ENCODE measurements around the gene ITPR3. TPM values are rescaled to one million over a fixed set of nuclear protein-coding genes. Genes with fewer than 3 reads are reported as not detected.

Gene ITPR3
- total and polyA plus RNA-seq, 10 donors: 9.9 to 95.6 (median 62.1) TPM

DNA sequence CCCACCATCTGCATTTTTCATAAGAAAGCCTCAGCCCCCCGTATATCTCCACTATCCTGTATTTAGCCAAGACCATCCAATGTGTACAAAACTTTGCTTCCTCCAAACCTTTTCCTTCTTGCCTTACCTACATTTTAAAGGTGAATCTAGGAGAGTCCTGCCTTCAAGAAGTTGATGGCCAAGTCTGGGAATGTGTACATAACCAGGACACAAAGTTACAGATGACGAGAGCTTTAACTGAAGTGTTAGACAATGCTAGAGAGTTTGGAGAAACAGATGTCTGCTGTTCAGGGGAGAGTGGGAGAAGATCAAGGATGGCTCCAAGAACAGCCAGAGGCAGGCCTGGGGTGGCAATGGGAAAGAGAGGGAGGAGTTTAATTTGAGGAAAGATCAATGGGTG, 92.7 kb downstream of the ITPR3 start:
- H3K4me3 ChIP-seq: no peak overlapping the region
- H3K27me3 ChIP-seq (replicated peaks in 1 of 7): no peaks in the 10 kb centered on the region
- no peak for DNase-seq
- intact Hi-C loops (cut with DNase I; ENCODE audit: low total_unique reads): no loop called here
- TF ChIP-seq POLR2A (IDR thresholded peaks at IDR 0.05) (no peak), POLR2AphosphoS5 (IDR thresholded peaks at IDR 0.05) (no peak), CTCF (IDR thresholded peaks at IDR 0.05 in 8 of 11, conservative IDR thresholded peaks at IDR 0.05 in 3 of 11) (no peak)
- H3K27ac ChIP-seq: no peak overlapping the region
- WGBS, 5 donors: 71 to 95% (median 89%) methylated on average over 2 of the region's 2 CpGs
- peaks cover 0 to 15% (median under 1%) of the 10 kb centered on the region in 6 donors for H3K36me3 ChIP-seq
- H3K4me1 ChIP-seq: peaks cover 10 to 43% (median 24%) of the 10 kb centered on the region in 6 donors
- H3K9me3 ChIP-seq: no peaks in the 10 kb centered on the region

DNA sequence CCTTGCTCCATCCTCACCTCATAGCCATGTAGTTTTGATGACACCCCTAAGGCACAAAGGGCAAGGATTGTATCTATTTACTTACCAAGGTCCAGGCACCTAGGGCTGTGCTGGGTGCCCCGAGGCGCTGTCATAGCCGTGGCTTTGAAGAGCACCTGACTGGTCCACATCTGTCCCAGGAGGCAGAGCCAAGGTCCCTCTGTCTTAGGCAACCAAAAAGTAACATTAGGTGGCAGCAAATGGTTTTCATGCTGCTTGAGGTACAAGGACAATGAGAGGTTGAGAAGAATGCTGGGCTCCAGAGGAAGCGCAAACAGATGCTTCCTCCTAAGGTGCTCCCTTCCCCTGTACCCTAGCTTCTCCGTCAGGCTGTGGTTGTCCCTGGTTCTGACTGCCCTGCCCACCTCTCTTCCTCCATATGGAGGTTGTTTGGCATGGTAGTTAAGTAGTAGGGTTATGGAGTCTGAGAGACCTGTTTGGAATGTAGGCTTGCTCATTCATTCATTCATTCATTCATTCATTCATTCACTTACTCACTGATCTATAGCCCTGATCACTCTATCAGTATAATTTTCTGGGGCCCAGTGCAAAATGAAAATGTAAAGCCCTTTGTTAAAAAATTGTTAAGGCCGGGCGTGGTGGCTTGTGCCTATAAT, 93.4 kb downstream of the ITPR3 start:
- DNase-seq: peak; percentile 37
- WGBS, 5 donors: 48 to 84% (median 66%) methylated on average over 7 of the region's 7 CpGs
- Histone ChIP-seq H3K27me3 (replicated peaks in 1 of 7) (no peaks in the 10 kb centered on the region), H3K9me3 (no peaks in the 10 kb centered on the region), H3K36me3 (peaks cover 0 to 8% (median 0%) of the 10 kb centered on the region in 6 donors), H3K4me1 (peaks cover 10 to 36% (median 23%) of the 10 kb centered on the region in 6 donors), H3K4me3 (no peak overlapping the region), H3K27ac (no peak overlapping the region)
- intact Hi-C loops (cut with DNase I; ENCODE audit: low total_unique reads): no loop called here
- TF ChIP-seq POLR2A (IDR thresholded peaks at IDR 0.05) (no peak), CTCF (IDR thresholded peaks at IDR 0.05 in 8 of 11, conservative IDR thresholded peaks at IDR 0.05 in 3 of 11) (no peak), POLR2AphosphoS5 (IDR thresholded peaks at IDR 0.05) (no peak)

GRCh38 chr6:33716379-33716778, 95.3 kb downstream of the ITPR3 start:
- no peaks in the 10 kb centered on the region for H3K36me3 ChIP-seq
- DNase-seq: peak; percentile 23
- TF ChIP-seq CTCF (IDR thresholded peaks at IDR 0.05 in 8 of 11, conservative IDR thresholded peaks at IDR 0.05 in 3 of 11): no peak
- H3K4me1 ChIP-seq: peaks cover 4 to 24% (median 7%) of the 10 kb centered on the region in 6 donors
- intact Hi-C loops (cut with DNase I; ENCODE audit: low total_unique reads): no loop called here
- H3K4me3 ChIP-seq: no peak overlapping the region
- H3K9me3 ChIP-seq: no peaks in the 10 kb centered on the region
- 89 to 99% (median 94%) methylated on average over 7 of the region's 7 CpGs for WGBS, 5 donors
- no peaks in the 10 kb centered on the region for H3K27me3 ChIP-seq (replicated peaks in 1 of 7)
- no peak overlapping the region for H3K27ac ChIP-seq

DNA sequence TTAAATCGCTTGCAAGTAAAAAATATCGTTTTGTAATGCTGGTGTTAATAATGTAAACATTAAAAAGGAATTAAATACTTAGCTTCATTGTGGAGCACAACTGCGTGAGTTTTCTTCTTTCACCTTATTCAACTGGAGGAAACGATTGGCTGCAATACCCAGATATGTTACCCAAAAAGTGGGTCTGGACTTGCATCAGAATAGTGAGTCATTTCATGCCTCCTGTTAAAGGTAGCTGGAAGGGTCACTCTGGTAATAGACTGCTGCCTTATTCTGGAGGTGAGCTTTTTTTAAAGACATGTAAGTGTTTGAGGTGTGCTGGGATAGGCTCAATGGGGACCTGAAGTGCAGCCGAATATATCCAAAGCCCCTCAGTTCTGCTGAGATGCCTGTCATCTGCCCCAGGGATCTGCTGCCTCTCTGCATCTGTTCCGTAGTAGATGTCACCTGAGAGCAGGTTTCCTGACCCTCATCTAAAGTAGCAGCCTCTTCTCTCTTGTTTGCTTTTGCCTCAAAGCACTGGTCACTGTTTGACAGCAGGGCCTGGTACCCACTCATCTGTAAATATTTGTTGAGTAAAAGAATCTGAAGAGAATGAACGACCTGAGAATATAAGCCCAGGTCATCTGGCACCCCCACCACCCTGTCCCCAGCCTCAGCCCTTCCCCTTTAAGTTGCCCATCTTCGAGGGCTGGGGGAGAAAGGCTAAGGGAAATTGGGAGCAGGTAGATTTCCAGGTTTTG, 95.9 kb downstream of the ITPR3 start:
- no peaks in the 10 kb centered on the region for H3K36me3 ChIP-seq
- peaks cover under 1 to 22% (median 4%) of the 10 kb centered on the region in 6 donors for H3K4me1 ChIP-seq
- no peak overlapping the region for H3K4me3 ChIP-seq
- intact Hi-C loops (cut with DNase I; ENCODE audit: low total_unique reads): no loop called here
- no peaks in the 10 kb centered on the region for H3K27me3 ChIP-seq (replicated peaks in 1 of 7)
- TF ChIP-seq CTCF (IDR thresholded peaks at IDR 0.05 in 8 of 11, conservative IDR thresholded peaks at IDR 0.05 in 3 of 11) (no peak), POLR2A (IDR thresholded peaks at IDR 0.05) (no peak), POLR2AphosphoS5 (IDR thresholded peaks at IDR 0.05) (no peak)
- 81 to 91% (median 89%) methylated on average over 8 of the region's 8 CpGs for whole genome bisulfite sequencing, 5 donors
- no peak overlapping the region for H3K27ac ChIP-seq
- H3K9me3 ChIP-seq: no peaks in the 10 kb centered on the region
- DNase-seq: peak; percentile 17

Data from spleen (tissue), 11 donors.